Measurements from ENCODE around the gene CABS1. TPM values are rescaled to one million over a fixed set of nuclear protein-coding genes. Genes with fewer than 3 reads are reported as not detected.

CABS1 gene
- total RNA-seq = not detected
- long read RNA-seq = 0 reads

DNA sequence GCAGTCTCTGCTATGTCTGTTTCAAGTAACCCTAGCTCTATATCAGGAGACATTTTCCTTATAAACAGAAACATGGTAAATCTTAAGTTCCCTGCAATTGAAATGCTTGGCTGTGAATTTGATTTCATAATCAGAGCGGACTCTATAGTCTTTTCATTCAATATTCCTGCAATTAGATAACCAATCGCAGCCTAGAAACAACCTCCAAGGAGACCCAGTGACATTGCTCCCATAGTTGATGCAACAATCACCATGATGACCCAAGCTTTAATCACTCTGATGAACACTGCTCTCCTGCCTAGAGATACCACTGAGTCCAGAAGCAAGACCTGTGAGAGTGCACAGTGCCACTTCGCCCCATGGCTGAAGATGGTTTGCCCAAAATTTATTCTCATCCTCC, at the start of gene CABS1:
TSS of gene CABS1 (plus strand) at position 301 of the 400 bp plus-strand sequence. CDS start at position 360, 59 bp downstream.
- DNase-seq = no peak
- intact Hi-C loops (cut with micrococcal nuclease) = no loop called here
- no peak for ATAC-seq

DNA sequence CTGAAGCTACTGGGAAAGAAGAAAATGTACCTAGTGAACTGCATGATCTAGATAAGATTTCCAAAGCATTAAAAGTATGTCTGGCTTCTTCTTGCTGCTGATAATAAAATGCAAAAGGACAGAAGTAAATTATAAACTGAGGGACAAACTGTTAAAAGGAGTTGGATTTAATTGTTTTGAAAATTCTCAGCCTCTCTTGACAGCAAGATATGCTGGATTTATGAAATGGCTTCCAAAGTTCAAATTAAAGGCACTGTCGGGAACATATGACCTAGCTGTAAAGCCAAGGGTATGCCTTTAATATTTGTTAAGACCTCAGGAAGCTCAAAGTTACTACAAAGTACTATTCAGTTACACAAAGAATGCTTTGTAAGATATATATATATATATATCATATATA, 46.1 kb upstream of the CABS1 start:
- intact Hi-C loops (cut with micrococcal nuclease) = no loop called here
- ATAC-seq (no peak), DNase-seq (no peak)

DNA sequence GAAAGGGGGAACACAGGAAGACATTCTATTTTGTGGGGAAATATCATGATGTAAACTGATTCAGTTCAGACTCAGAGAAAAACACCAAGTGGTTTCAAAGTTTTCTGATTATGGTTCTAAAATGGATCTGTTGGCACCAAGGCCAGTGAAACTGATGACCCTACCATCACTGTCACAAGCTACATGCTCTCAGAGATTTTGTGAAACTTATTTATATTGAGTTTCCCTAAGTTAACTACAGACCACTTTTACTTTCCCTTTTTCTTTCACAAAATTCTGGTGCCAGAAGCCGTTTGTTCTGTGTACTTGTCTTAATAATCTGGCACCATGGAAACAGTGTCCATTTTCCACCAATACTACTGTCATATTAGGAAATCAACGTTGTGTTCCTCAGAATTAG, 43.4 kb upstream of the CABS1 start:
- ATAC-seq (no peak), DNase-seq (no peak)

DNA sequence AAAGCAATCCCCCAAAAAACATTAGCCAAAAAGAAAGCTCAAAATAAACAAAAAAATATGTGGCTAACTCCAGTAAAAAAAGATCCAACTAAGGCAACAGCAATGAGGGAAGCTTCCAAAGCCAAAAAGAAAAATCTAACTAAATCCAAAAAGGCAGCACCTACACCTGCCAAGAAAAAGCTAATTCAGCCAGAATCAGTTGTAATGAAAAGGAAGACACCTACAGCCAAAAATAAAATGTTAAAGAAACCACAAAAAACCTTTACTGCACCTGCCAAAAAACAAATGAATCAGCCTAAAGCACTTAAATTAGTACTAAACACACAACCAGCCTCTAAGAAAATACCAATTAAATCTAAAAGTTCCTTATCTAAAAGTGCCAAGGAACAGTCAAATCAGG, 37.2 kb upstream of the CABS1 start:
- intact Hi-C loops (cut with micrococcal nuclease) = no loop called here
- DNase-seq (no peak), ATAC-seq (no peak)

More for the DNA sequence above, 43.4 kb upstream of the CABS1 start:
- intact Hi-C loops (cut with micrococcal nuclease) = no loop called here

DNA sequence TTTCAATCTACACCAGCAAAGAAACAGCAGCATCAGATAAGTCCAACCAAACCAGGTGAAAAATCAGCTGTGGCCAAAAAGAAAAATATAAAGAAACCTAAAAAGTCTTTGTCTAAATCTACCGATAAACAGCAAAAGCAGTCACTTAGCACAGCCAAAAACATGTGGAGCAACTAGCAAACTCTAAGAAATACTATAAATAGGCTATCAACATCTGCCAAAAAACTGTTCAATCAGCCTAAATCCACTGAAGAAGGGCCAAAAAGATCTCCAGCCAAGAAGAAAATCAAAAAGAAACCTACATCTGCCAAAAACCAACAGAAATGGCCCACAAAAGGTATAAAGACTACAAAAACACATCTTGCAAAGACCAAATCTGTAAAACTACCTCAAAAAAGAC, 36.7 kb upstream of the CABS1 start:
- ATAC-seq = no peak
- DNase-seq = no peak
- intact Hi-C loops (cut with micrococcal nuclease) = no loop called here

DNA sequence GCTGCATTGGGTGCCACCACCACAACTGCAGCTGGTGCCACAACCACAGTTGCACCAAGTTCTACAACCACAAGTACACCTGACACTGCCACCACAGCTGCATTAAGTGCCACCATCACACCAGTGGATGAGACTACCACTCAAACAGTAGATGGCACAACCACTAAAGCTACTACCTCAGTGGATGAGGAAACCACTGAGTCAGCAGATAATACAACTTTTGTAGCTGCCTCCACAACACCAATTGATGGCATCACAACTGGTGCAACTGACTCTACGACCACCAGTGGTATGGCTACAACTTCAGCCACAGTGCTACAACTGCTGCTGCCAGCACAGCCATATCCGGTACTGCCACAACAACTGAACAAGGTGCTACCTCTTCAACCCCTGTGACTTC, 35.1 kb upstream of the CABS1 start:
- ATAC-seq = no peak
- intact Hi-C loops (cut with micrococcal nuclease) = no loop called here

DNA sequence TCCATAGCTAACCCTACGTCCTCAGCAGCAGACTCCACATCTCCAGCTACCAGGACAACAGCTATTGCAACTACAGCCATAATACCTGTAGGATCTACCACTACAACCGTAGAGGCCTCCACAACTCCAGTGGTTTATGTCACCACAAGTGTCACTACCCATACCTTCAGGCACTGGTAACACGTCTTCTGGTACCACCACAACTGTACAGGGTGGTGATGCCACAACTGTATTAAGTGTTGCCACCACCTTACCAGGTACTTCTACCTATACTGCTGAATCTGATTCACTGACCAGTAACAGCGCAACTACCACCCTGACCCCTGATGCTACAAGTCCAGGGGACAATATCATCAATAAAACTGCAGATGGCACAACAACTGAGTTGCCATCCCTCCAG, 34.6 kb upstream of the CABS1 start:
- intact Hi-C loops (cut with micrococcal nuclease) = no loop called here
- ATAC-seq (no peak), DNase-seq (no peak)

More for the DNA sequence above, 35.1 kb upstream of the CABS1 start:
- DNase-seq = no peak

DNA sequence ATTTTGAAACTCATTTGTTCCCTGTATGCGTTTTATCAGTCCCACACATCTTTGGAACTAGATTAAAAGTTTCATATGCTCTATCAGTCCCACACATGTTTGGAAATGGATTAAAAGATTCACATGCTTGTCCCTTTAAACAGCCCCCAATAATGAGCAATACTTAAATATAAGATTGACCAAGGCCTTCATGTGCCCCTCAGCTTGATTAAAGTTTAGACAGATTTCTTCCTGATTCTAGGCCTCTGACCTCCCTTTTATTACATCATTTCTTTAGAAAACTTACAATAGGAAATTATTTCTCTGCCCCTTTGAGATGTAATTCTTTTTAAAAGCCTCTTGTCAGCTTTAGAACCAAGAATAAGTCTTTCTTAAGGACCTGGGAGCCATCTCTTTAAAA, 31.7 kb upstream of the CABS1 start:
- DNase-seq (no peak), ATAC-seq (no peak)
- intact Hi-C loops (cut with micrococcal nuclease) = no loop called here

DNA sequence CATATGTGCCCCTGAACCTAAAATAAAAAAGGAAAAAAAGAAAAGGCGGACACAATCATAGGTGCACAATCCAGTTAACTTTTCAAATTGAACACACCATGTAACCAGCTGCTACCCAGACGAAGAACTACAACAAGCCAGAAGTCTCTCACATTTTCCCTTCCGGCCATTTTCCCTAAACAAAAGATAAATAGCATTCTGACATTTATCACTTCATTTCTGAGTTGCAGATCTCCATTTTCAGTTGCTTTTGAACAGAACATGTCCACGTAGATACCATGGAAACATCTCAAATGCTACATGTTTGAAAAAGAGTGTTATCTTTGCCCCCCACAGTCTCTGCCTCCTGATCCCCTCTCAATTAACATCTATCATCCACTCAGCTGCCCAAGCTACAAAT, 29.2 kb upstream of the CABS1 start:
- no peak for ATAC-seq
- intact Hi-C loops (cut with micrococcal nuclease) = no loop called here
- no peak for DNase-seq

DNA sequence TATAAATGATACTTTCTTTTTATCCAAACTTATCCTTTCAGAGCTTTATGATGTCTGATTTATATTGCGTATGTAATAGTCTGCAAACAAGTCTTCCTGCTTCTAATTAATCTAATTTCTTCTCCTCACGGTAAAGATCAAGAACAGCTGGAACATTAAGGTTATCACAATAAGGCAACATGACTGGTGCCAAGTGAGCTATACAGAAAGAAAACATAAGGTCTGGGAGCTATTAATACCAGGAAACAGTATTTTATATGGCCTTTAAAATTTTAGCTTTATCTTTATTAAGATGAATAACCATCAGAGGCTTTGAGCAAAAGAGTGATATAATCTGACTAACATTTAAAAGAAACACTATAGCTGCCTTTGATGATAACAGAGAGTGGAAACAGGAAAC, 28.7 kb upstream of the CABS1 start:
- no peak for ATAC-seq
- no peak for DNase-seq
- intact Hi-C loops (cut with micrococcal nuclease) = no loop called here

DNA sequence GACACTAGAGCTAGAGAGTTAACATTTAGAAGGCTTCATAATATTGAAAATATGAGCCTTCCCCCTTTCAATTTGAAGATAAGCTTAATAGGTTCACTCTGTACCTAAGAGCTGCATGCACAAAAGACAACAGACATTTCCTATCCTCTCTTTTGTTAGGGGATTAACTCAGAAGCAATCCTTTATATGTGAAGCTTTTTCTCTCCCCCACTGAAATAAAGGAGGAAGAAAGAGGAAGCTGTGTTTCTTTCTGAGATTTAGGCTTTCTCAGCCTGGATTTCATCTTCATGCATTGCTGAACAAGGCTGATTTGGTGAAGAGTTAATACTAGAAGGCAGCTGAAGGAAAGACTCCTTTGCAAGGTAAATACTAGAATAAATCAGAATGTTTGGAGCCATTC, 21.0 kb upstream of the CABS1 start:
- intact Hi-C loops (cut with micrococcal nuclease) = no loop called here
- no peak for DNase-seq
- no peak for ATAC-seq

DNA sequence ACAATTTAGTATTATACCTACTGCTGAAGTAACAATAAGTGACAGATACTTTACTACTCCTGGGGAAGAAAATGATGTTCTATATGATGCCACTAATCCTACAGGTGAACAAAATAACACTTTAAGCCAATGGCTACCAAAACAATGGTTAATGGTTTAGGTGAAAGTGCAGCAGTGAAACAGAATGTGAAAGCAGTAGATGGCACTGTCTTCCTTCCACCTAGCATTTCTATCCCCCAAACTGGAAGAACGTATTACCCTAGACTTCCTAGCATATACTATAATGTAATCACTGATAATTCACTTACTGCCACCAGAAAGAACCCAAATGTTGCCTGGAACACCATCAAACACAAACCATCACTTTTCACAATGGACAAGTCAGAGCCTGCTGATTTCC, 18.9 kb upstream of the CABS1 start:
- no peak for DNase-seq
- intact Hi-C loops (cut with micrococcal nuclease) = no loop called here
- ATAC-seq = no peak

DNA sequence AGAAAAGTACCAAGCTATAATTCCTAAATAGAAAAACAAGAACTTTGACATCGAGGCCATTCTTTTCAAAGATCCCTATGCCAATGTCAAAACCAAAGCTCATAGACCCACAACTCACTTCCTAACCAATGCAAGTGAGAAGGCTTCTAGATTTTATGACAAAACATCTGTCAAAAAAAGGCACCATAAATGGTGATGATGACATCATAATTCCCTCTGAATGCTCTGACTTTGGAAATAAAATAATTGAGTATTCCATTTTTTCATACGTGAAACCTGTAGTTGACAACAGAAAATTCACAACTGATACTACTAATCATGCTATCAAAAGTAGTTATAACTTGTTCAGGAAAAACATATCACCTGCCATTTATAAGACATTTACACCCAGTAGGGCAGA, 8.7 kb upstream of the CABS1 start:
- ATAC-seq (no peak), DNase-seq (no peak)
- intact Hi-C loops (cut with micrococcal nuclease) = no loop called here

DNA sequence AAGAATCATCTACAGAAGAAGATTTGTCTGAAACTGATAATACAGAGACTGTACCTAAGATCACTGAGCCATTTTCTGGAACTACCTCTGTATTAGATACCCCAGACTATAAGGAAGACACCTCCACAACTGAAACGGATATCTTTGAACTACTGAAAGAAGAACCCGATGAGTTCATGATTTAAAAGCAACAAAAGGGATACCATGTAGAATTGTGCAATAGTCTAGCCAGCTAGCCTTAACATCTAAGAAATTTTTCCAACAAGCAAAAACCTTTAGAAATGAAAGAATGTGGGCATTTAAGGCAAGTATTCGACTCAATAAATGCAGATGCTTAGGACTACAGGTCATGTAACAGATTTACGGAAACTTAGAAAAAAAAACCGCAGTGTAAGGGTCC, 1.3 kb downstream of the CABS1 start:
- ATAC-seq = no peak
- intact Hi-C loops (cut with micrococcal nuclease) = no loop called here
- no peak for DNase-seq

DNA sequence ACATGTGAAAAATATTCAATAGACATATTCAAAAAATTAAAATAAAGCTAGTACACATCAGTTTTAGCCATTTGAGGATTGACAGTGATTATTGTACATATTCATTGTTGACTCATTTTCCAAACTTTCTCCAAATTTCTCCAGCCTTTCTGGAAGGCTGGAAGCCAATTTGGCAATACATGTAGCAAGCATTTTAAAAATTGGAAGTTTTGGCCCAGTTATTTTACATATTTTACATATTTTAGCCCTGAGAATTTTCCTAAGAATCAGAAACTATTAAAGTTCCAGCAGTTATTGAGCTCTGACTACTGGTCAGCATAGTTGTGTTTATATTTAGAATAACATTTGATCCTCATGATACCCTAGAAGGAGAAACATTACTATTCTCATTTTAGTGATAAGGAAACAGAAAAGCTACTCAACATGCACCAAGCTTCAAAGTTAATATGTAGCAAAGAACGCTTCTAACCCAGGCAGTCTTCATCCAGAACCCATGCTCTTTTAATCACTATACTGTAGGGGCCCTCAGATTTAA, 3.2 kb downstream of the CABS1 start:
- DNase-seq (no peak), ATAC-seq (no peak)
- intact Hi-C loops (cut with micrococcal nuclease) = no loop called here

DNA sequence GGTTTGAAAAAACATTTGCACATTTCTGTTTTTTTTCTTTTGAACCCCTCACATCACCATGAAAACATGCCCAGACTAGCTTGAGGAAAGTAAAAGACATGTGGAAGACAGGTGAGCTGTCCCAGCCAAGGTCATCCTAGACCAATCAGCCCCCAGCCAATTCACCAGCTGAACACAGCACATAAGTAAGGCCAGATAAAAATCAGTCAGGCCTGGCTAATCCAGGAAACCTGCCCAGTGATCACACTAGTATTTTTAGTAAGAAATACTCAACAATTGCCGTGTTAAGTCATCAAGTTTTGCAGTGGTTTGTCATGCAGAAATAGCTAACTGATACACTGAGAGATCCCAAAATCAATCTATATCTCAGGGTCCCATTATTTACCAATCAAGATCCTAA, 21.4 kb downstream of the CABS1 start:
- intact Hi-C loops (cut with micrococcal nuclease) = no loop called here
- no peak for DNase-seq
- no peak for ATAC-seq

DNA sequence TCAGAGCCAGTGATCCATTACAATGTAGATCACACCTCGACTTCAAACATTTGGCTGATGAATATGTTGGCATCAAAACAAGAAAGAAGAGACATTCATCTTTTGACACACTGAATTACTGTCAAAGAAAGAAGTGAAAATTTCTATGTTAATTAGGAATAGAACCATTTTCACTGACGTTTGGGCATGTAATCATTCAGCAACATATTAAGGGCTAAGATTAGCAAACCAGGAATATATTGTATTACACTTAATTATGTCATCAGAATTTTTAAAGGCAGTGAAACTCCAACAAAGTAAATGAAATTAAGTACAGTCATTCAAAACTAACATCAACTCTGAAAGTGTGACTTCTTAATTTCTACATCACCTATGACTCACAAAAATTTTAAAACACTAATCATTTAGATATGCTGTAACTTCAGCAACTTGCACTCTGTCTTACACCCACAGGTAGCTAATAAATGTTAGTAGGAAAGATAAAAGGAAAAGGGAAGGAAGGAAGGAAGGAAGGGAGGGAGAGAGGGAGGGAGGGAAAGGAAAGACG, 24.4 kb downstream of the CABS1 start:
- intact Hi-C loops (cut with micrococcal nuclease) = no loop called here
- DNase-seq = no peak
- no peak for ATAC-seq

DNA sequence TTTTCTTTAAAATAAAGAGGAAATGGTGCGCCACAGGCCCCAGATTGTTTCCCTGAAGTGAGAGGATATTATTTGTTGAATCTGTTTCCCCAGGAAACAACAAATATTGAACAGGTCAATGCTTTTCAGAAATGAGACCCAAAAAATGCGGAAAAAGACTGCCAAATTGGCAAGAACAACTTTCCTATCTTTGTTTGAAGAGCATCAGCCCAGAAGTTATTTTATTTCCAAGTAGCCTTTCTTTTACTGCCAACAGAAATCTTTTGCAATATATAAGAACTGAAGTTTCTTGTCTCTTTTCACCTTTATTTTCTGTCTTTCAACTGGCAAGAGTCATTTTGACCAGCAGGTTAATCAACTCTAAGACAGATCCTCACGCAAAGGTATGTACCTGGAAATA, 25.7 kb downstream of the CABS1 start, which contains the start of gene SMR3A:
TSS of gene SMR3A (plus strand) at position 301 of the 400 bp plus-strand sequence. CDS start 1,356 bp downstream, outside the sequence.
- intact Hi-C loops (cut with micrococcal nuclease) = no loop called here

DNA sequence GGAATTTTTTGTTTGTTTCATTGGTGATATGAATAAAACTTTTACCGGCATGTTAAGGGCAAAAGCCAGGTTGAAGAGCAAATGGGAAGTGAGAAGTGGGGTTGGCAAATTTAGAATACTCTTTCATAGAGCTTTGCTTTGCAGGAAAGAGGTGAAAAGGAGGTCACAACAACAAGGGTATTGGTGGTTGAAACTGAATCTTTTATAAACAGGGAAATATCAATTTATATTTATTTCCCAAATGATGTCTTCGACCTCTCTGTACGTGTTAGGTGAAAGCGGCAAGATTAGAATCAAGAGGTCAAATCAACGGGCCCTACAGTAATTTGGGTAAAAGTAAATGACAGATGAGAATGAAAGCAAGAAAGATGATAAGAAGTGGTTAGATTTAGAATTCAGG, 29.2 kb downstream of the CABS1 start:
- DNase-seq (no peak), ATAC-seq (no peak)
- intact Hi-C loops (cut with micrococcal nuclease) = no loop called here

More for the DNA sequence above, 25.7 kb downstream of the CABS1 start, which contains the start of gene SMR3A:
- ATAC-seq (no peak), DNase-seq (no peak)

DNA sequence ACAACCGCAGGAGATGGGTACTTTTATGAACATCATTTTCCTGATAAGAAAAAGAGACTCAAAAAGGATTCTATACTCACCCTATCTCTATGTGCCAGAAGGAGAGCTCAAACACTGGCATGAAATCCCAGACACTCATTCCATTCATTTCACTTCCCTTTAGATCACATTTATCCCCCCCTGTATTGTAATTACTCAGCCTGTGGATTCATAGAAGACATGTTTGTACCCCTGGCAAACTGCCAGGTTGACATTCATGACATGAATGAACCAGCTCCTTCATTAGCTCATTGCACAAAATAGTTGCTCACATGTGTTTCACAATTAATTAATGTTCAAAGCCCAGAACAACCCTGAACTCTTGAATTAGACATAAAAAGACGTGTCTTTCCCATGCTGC, 30.7 kb downstream of the CABS1 start:
- ATAC-seq (no peak), DNase-seq (no peak)
- intact Hi-C loops (cut with micrococcal nuclease) = no loop called here

DNA sequence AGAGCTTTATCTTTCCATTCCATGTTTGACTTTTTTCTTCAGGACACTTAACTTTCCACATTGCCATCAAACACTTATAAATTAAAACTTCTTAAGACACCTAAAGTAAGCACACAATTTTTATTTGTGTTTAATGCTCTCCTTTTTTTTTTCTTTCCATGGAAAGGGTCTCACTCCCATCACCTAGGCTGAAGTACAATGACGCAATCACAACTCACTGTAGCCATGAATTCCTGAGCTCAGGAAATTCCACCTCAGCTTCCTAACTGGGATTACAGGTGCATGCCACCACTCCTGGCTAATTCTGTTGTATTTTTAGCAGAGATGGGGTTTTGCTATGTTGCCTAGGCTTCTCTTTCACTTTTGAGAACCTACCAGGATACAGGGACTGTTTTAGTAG, 33.0 kb downstream of the CABS1 start:
- intact Hi-C loops (cut with micrococcal nuclease) = no loop called here

DNA sequence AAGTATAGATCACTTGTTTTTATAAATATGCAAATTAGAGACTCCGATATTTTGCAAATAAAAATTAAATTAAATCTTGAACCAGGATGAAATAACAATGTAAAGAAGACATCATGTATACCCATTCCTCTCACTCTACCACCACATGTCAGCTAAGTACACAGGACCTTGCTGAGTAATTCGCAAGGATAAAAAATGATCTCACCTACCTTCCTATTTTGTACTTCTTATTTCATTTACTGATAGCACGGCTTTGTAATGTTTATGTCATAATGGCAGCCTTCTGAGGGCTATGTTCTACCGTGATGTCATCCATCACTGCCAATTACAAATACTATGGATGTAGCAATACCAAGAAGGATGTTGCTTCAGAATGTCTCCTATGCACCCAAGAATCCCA, 37.2 kb downstream of the CABS1 start:
- intact Hi-C loops (cut with micrococcal nuclease) = no loop called here
- ATAC-seq (no peak), DNase-seq (no peak)

More for the DNA sequence above, 33.0 kb downstream of the CABS1 start:
- no peak for DNase-seq
- no peak for ATAC-seq

Measured in left ventricle myocardium superior (tissue), 1 donor.